ENCODE measurements around the gene RAP1GDS1.
"Not testable (repeated sequence)": the region's sequence is repeated elsewhere in the genome, so short reads cannot be mapped to it uniquely, and the experiment has no call there.

Gene RAP1GDS1

GRCh38 chr4:98476891-98477290, 215.7 kb downstream of the RAP1GDS1 start:
- TF ChIP-seq, protein P1, sequence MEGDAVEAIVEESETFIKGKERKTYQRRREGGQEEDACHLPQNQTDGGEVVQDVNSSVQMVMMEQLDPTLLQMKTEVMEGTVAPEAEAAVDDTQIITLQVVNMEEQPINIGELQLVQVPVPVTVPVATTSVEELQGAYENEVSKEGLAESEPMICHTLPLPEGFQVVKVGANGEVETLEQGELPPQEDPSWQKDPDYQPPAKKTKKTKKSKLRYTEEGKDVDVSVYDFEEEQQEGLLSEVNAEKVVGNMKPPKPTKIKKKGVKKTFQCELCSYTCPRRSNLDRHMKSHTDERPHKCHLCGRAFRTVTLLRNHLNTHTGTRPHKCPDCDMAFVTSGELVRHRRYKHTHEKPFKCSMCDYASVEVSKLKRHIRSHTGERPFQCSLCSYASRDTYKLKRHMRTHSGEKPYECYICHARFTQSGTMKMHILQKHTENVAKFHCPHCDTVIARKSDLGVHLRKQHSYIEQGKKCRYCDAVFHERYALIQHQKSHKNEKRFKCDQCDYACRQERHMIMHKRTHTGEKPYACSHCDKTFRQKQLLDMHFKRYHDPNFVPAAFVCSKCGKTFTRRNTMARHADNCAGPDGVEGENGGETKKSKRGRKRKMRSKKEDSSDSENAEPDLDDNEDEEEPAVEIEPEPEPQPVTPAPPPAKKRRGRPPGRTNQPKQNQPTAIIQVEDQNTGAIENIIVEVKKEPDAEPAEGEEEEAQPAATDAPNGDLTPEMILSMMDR (IDR thresholded peaks at IDR 0.05; ENCODE audit: unreplicated experiment in 3 of 3): no peak
- Mint-ChIP-seq H3K27ac (no peak overlapping the region), H3K27me3 (ENCODE audit: low read depth) (no peaks in the 10 kb centered on the region), H3K4me1 (peaks cover 18% of the 10 kb centered on the region), H3K36me3 (ENCODE audit: low read depth) (peaks cover 46% of the 10 kb centered on the region), H3K4me3 (no peak overlapping the region), H3K9me3 (no peaks in the 10 kb centered on the region)

- H3K27ac Mint-ChIP-seq; H3K4me3 Mint-ChIP-seq; H3K9me3 Mint-ChIP-seq; H3K27me3 Mint-ChIP-seq (ENCODE audit: low read depth): not testable (repeated sequence)
- peaks cover 26% of the 10 kb centered on the region for H3K36me3 Mint-ChIP-seq (ENCODE audit: low read depth)
- peaks cover 30% of the 10 kb centered on the region for H3K4me1 Mint-ChIP-seq
These were observed 218.4 kb downstream of the RAP1GDS1 start for GRCh38 chr4:98479590-98479989.

GRCh38 chr4:98480535-98480934, 219.4 kb downstream of the RAP1GDS1 start:
- H3K4me1 Mint-ChIP-seq: peaks cover 30% of the 10 kb centered on the region
- peaks cover 17% of the 10 kb centered on the region for H3K36me3 Mint-ChIP-seq (ENCODE audit: low read depth)
- no peaks in the 10 kb centered on the region for H3K9me3 Mint-ChIP-seq
- H3K27ac Mint-ChIP-seq: no peak overlapping the region
- H3K4me3 Mint-ChIP-seq: no peak overlapping the region
- TF ChIP-seq, protein P1 (IDR thresholded peaks at IDR 0.05; ENCODE audit: unreplicated experiment in 3 of 3): no peak
- H3K27me3 Mint-ChIP-seq (ENCODE audit: low read depth): no peaks in the 10 kb centered on the region

- H3K9me3 Mint-ChIP-seq: no peaks in the 10 kb centered on the region
- H3K27ac Mint-ChIP-seq: peak overlapping the region; percentile 10 to 66 (median 35)
- peaks cover 14% of the 10 kb centered on the region for H3K36me3 Mint-ChIP-seq (ENCODE audit: low read depth)
- H3K4me1 Mint-ChIP-seq: peaks cover 30% of the 10 kb centered on the region
- TF ChIP-seq, protein P1 (IDR thresholded peaks at IDR 0.05; ENCODE audit: unreplicated experiment in 3 of 3): no peak
- no peaks in the 10 kb centered on the region for H3K27me3 Mint-ChIP-seq (ENCODE audit: low read depth)
- no peak overlapping the region for H3K4me3 Mint-ChIP-seq
These were observed 220.0 kb downstream of the RAP1GDS1 start for GRCh38 chr4:98481167-98481566.

GRCh38 chr4:98482503-98482846, 221.3 kb downstream of the RAP1GDS1 start:
- H3K4me3 Mint-ChIP-seq: no peak overlapping the region
- H3K27ac Mint-ChIP-seq: no peak overlapping the region
- H3K9me3 Mint-ChIP-seq: no peaks in the 10 kb centered on the region
- H3K27me3 Mint-ChIP-seq (ENCODE audit: low read depth): no peaks in the 10 kb centered on the region
- TF ChIP-seq, protein P1 (IDR thresholded peaks at IDR 0.05; ENCODE audit: unreplicated experiment in 3 of 3): no peak
- peaks cover 30% of the 10 kb centered on the region for H3K4me1 Mint-ChIP-seq
- peaks cover 10% of the 10 kb centered on the region for H3K36me3 Mint-ChIP-seq (ENCODE audit: low read depth)

- Mint-ChIP-seq H3K27ac (no peak overlapping the region), H3K27me3 (ENCODE audit: low read depth) (no peaks in the 10 kb centered on the region), H3K9me3 (no peaks in the 10 kb centered on the region), H3K36me3 (ENCODE audit: low read depth) (peaks cover 9% of the 10 kb centered on the region), H3K4me3 (no peak overlapping the region), H3K4me1 (peaks cover 30% of the 10 kb centered on the region)
- TF ChIP-seq, protein P1 (IDR thresholded peaks at IDR 0.05; ENCODE audit: unreplicated experiment in 3 of 3): no peak
These were observed 221.9 kb downstream of the RAP1GDS1 start for GRCh38 chr4:98482847-98483806.
